T-helper 1 cell treated with Interleukin-12 subunit alpha and Interleukin-12 subunit beta and Interleukin-4 antibody, amounts not matched to agents 30 μg/mL and 1 μg/mL, for 36 hours (primary cell): ENCODE data around the gene CFAP46.
"Not testable (repeated sequence)": the region's sequence is repeated elsewhere in the genome, so short reads cannot be mapped to it uniquely, and the experiment has no call there.

ENCODE experiments used
- H3K27ac Mint-ChIP-seq: one replicate; pipeline ENCODE4 v1.8.0; 2021; ENCODE audit warnings: mild to moderate bottlenecking, mixed read lengths
- H3K27me3 Mint-ChIP-seq: one replicate; pipeline ENCODE4 v1.8.0; 2021; ENCODE audit warnings: low read depth, mixed read lengths
- H3K36me3 Mint-ChIP-seq: one replicate; pipeline ENCODE4 v1.8.0; 2021; ENCODE audit warnings: low read depth, mixed read lengths
- H3K4me1 Mint-ChIP-seq: one replicate; pipeline ENCODE4 v1.8.0; 2021; ENCODE audit warnings: low read depth, mixed read lengths
- H3K4me3 Mint-ChIP-seq: one replicate; pipeline ENCODE4 v1.8.0; 2021; ENCODE audit warnings: mild to moderate bottlenecking, moderate library complexity, mixed read lengths
- H3K9me3 Mint-ChIP-seq: one replicate; pipeline ENCODE4 v1.8.0; 2021; ENCODE audit warnings: mixed read lengths

CFAP46 gene

GRCh38 chr10:132828681-132829080 lies 113.7 kb downstream of the CFAP46 start:
- H3K9me3 Mint-ChIP-seq, result peaks cover 9% of the 10 kb centered on the region
- H3K4me3 Mint-ChIP-seq, result no peak overlapping the region
- no peaks in the 10 kb centered on the region for H3K36me3 Mint-ChIP-seq
- H3K27ac Mint-ChIP-seq, result no peak overlapping the region
- H3K4me1 Mint-ChIP-seq, result no peaks in the 10 kb centered on the region
- no peaks in the 10 kb centered on the region for H3K27me3 Mint-ChIP-seq

- H3K36me3 Mint-ChIP-seq, result no peaks in the 10 kb centered on the region
- H3K4me1 Mint-ChIP-seq, result no peaks in the 10 kb centered on the region
- no peak overlapping the region for H3K27ac Mint-ChIP-seq
- no peaks in the 10 kb centered on the region for H3K27me3 Mint-ChIP-seq
- H3K4me3 Mint-ChIP-seq, result no peak overlapping the region
- H3K9me3 Mint-ChIP-seq, result peaks cover 9% of the 10 kb centered on the region
Measured at GRCh38 chr10:132827861-132828539, 114.4 kb downstream of the CFAP46 start.

- Mint-ChIP-seq H3K4me1 (no peaks in the 10 kb centered on the region), H3K4me3 (no peak overlapping the region), H3K9me3 (peaks cover 9% of the 10 kb centered on the region), H3K27me3 (no peaks in the 10 kb centered on the region), H3K27ac (no peak overlapping the region), H3K36me3 (no peaks in the 10 kb centered on the region)
Measured at GRCh38 chr10:132827423-132827789, 115.0 kb downstream of the CFAP46 start.

- no peaks in the 10 kb centered on the region for H3K4me1 Mint-ChIP-seq
- H3K9me3 Mint-ChIP-seq, result peaks cover 9% of the 10 kb centered on the region
- H3K36me3 Mint-ChIP-seq, result no peaks in the 10 kb centered on the region
- H3K4me3 Mint-ChIP-seq, result no peak overlapping the region
- no peaks in the 10 kb centered on the region for H3K27me3 Mint-ChIP-seq
- H3K27ac Mint-ChIP-seq, result no peak overlapping the region
Measured at GRCh38 chr10:132826524-132827422, 115.6 kb downstream of the CFAP46 start.

- H3K9me3 Mint-ChIP-seq, H3K4me1 Mint-ChIP-seq, H3K27me3 Mint-ChIP-seq, H3K4me3 Mint-ChIP-seq, H3K27ac Mint-ChIP-seq, H3K36me3 Mint-ChIP-seq: not testable (repeated sequence)
Measured at GRCh38 chr10:132825783-132826523, 116.4 kb downstream of the CFAP46 start.

- H3K27ac Mint-ChIP-seq, result no peak overlapping the region
- H3K9me3 Mint-ChIP-seq, result peaks cover 3% of the 10 kb centered on the region
- H3K4me1 Mint-ChIP-seq, result no peaks in the 10 kb centered on the region
- H3K36me3 Mint-ChIP-seq, result no peaks in the 10 kb centered on the region
- no peak overlapping the region for H3K4me3 Mint-ChIP-seq
- H3K27me3 Mint-ChIP-seq, result no peaks in the 10 kb centered on the region
Measured at GRCh38 chr10:132820056-132820455, 122.3 kb downstream of the CFAP46 start.

GRCh38 chr10:132817701-132818211 lies 124.6 kb downstream of the CFAP46 start:
- Mint-ChIP-seq H3K27me3 (no peaks in the 10 kb centered on the region), H3K9me3 (peaks cover 3% of the 10 kb centered on the region), H3K4me1 (no peaks in the 10 kb centered on the region), H3K36me3 (no peaks in the 10 kb centered on the region), H3K4me3 (no peak overlapping the region), H3K27ac (no peak overlapping the region)

- H3K27me3 Mint-ChIP-seq, result no peaks in the 10 kb centered on the region
Measured at GRCh38 chr10:132816718-132817117, 125.7 kb downstream of the CFAP46 start.

GRCh38 chr10:132815168-132815857 lies 127.1 kb downstream of the CFAP46 start:
- no peak overlapping the region for H3K4me3 Mint-ChIP-seq
- peaks cover 3% of the 10 kb centered on the region for H3K9me3 Mint-ChIP-seq
- no peaks in the 10 kb centered on the region for H3K27me3 Mint-ChIP-seq
- H3K27ac Mint-ChIP-seq, result no peak overlapping the region
- H3K4me1 Mint-ChIP-seq, result no peaks in the 10 kb centered on the region
- no peaks in the 10 kb centered on the region for H3K36me3 Mint-ChIP-seq

More at GRCh38 chr10:132816718-132817117, 125.7 kb downstream of the CFAP46 start:
- Mint-ChIP-seq H3K4me1 (no peaks in the 10 kb centered on the region), H3K4me3 (no peak overlapping the region), H3K36me3 (no peaks in the 10 kb centered on the region), H3K27ac (no peak overlapping the region), H3K9me3 (peaks cover 3% of the 10 kb centered on the region)

GRCh38 chr10:132814469-132814856 lies 127.9 kb downstream of the CFAP46 start:
- Mint-ChIP-seq H3K27ac (no peak overlapping the region), H3K27me3 (no peaks in the 10 kb centered on the region), H3K9me3 (no peaks in the 10 kb centered on the region), H3K4me1 (no peaks in the 10 kb centered on the region), H3K4me3 (no peak overlapping the region), H3K36me3 (no peaks in the 10 kb centered on the region)

- Mint-ChIP-seq H3K27me3 (no peaks in the 10 kb centered on the region), H3K36me3 (no peaks in the 10 kb centered on the region), H3K4me1 (no peaks in the 10 kb centered on the region), H3K27ac (no peak overlapping the region), H3K4me3 (no peak overlapping the region), H3K9me3 (no peaks in the 10 kb centered on the region)
Measured at GRCh38 chr10:132813560-132814468, 128.6 kb downstream of the CFAP46 start.

- H3K27ac Mint-ChIP-seq, result no peak overlapping the region
- no peak overlapping the region for H3K4me3 Mint-ChIP-seq
- no peaks in the 10 kb centered on the region for H3K36me3 Mint-ChIP-seq
- H3K4me1 Mint-ChIP-seq, result no peaks in the 10 kb centered on the region
- no peaks in the 10 kb centered on the region for H3K9me3 Mint-ChIP-seq
- no peaks in the 10 kb centered on the region for H3K27me3 Mint-ChIP-seq
Measured at GRCh38 chr10:132813001-132813401, 129.4 kb downstream of the CFAP46 start.

GRCh38 chr10:132812520-132812919 lies 129.8 kb downstream of the CFAP46 start:
- Mint-ChIP-seq H3K9me3 (no peaks in the 10 kb centered on the region), H3K27me3 (no peaks in the 10 kb centered on the region), H3K4me3 (no peak overlapping the region), H3K36me3 (no peaks in the 10 kb centered on the region), H3K4me1 (no peaks in the 10 kb centered on the region), H3K27ac (no peak overlapping the region)
